ENCODE results near the gene TSPAN11.

The TSPAN11 gene

DNA sequence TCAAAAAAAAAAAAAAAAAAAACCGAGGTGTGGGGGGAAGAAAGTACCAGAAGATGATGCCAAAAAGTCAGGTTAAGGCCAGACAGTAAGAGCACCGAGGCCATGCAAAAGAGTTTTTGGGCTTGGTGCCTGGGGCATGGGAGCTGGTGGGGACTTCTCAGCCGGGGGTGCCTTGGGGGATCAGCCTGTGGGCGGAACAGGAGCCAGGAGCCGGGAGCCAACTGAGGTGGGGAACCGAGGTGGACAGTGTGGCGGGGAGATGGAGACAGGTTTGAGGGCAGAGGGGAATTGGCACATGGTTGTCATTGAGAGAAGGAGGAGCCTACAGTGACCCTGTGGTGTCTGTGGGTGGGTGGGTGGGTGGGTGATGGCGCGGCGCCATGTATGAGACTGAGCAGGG, 33.2 kb downstream of the TSPAN11 start:
- DNase-seq (ENCODE audit: low spot score): no peak

DNA sequence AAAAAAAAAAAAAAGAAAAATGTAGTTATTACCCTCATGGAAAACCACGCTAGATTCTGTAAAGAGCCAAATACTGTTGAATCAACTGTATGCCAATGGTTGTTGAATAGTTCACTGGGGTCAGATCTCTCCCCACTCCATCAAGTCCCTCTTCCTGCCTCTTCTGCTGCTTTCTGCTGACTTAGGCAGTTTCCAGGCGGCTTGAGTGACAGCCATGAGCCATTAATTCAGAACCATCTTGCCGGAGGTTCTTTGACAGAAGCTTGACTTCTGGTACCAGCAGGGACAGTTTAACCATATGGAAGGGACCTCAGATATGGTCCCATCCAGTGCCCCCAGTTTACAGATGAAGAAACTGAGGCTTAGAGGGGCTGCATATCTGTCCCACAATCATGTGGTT, 34.5 kb downstream of the TSPAN11 start:
- no peak for DNase-seq (ENCODE audit: low spot score)

DNA sequence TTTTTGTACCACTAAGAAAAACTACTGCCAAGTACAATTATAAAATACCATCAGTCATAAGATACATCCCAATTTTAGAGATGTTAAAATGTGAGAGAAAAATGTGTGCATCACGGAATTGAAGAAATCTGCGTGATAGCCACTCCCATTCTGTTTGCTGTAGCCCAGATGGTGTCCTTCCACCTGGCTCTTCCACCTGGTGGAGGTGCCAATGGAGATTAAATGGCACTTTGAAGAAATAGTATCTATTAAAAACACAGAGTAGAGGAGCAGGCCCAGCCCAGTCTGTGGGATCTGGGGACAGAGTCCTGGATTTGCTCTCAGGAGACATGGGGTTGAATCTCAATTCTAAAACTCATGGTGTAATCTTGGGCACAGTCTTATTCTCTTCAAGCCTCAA, 35.5 kb downstream of the TSPAN11 start:
- no peak for DNase-seq (ENCODE audit: low spot score)

DNA sequence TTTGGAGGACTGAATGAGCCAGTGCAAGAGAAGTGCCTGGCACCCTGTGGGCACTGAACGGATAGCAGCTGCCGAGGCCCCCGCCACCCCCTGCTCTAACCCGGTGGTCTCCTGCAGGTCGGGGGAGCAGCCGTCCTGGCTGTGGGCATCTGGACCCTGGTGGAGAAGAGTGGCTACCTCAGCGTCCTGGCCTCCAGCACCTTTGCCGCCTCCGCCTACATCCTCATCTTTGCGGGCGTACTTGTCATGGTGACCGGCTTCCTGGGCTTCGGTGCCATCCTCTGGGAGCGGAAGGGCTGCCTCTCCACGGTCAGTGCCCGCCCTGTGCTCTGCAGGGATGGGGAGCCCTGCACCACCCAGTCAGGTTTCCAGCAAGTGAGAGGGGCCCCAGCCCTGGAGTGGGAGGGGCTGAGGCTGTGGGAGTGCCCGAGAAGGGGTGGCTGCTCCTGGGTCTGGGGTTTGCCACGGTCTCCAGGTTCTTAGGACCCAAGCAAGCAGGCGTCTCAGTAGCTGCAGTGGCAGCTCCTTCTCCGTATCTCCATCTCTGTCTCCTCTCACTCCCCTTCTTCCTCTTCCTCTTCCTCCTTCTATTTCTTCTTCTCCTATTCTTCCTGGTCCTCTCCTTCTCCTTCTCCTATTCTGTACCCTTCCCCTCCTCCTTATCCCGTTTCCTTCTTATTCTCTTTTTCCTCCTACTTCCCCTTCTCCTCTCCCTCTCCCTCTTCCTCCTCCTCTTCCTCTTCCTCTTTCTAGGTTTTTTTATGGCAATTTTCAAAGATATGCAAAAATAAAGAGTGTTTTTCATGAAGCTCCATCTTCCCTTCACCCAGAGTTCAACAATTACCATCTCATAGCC, 37.4 kb downstream of the TSPAN11 start:
- DNase-seq (ENCODE audit: low spot score): no peak

DNA sequence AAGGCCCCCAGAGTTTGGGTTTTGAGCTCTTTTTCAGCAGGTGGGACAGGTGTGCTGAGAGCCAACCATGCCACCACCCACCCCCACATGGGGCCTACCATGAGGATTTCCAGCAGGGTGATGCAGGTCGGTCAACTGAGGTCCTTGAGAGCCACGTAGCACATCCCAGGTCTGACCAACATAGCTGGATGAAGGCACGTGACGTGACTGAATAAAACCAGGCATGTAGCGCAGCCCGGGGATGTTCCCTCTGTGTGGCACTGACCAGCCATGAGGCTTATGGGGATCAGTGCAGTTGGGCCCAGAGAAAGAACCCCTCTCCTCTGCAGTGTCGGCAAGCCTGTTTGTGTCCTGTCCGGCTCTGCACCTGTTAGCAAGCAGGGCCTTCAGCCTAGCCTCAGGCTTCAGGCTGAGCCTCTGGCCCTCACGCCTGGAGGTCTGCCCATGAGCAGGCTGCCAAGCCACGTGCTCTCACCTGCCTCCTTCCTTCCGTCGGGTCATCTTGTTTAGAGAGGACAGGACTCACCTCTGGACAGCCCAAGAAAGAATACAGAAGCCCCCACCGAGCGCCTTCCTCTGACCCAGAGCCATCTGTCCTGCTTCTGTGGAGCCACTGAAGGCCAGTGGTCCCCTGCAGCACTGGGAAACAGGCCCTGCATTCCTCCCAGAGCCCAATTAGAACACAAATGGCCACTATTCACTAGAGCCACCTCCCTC, 38.5 kb downstream of the TSPAN11 start:
- DNase-seq (ENCODE audit: low spot score): no peak

DNA sequence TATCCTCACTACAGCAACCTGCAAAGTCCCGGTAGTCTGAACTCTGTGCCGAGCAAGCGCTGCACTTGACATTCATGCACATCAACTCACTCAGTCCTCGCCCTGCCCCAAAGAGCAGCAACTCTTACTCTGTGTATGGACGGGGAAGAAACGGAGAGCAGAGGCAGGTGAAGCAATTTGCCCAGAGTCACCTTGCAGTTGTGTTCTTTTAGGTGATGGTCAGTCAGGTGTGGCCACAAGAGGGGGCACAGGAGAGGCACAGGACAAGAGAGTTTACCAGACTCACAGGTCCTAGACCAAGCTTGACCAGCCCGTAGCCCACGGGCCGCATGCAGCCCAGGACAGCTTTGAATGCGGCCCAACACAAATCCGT, 39.1 kb downstream of the TSPAN11 start:
- DNase-seq (ENCODE audit: low spot score): no peak

DNA sequence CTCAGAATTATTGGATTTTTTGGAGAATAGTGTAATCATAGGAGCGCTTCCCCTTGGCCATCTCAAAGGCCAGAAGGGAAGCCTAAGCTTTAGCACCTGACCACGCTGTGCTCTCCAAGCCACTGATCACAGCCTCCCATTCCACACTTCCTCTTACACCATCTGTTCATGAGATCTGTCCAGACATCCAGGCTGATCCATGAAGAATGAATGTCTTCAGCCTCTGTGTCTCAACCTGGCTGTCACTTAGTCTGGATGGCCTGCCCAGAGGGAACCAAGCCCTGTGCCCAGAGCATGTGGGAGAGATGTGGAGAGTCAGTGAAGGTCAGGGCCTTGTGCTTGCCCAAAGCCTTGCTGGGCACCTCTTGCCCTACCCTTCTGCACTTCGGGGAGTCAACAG, 40.5 kb downstream of the TSPAN11 start:
- no peak for DNase-seq (ENCODE audit: low spot score)

DNA sequence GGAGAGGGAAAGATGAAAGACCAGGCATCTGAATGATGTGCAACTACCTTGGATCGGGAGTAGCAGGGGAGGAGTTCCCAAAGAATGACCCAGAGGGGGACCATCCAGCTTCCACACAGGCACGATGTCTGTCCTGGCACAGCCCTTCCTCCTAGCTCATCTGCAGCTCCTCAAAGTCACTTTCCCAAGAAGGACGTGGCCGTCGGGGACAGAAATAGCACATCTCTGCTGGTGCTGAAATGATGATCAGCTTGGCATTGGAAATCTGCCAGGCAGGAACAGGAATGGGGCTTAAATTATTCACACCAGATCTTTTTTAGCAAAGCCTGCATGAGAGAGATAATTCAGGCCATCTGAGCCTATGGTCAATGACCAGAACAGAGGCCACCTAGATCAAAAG, 41.7 kb downstream of the TSPAN11 start:
- no peak for DNase-seq (ENCODE audit: low spot score)

DNA sequence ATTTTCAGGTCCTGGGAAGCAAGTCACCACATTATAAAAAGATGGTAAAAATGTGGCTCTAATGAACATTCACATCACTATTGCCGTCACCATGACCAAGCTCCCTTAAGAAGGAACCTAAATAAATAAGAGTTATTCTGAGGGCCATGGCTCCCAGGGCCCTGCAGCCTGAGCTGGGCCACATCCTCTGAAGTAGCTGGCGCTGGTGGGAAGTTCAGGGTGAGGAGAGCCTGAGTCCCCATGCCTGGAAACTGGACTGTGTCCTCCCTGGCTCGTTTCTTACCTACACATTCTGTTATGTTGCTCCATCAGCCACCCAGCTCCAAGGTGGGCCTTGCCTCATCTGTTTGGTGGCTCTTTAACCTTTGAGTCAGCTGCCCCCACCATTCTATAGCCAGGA, 42.5 kb downstream of the TSPAN11 start:
- DNase-seq (ENCODE audit: low spot score): no peak

DNA sequence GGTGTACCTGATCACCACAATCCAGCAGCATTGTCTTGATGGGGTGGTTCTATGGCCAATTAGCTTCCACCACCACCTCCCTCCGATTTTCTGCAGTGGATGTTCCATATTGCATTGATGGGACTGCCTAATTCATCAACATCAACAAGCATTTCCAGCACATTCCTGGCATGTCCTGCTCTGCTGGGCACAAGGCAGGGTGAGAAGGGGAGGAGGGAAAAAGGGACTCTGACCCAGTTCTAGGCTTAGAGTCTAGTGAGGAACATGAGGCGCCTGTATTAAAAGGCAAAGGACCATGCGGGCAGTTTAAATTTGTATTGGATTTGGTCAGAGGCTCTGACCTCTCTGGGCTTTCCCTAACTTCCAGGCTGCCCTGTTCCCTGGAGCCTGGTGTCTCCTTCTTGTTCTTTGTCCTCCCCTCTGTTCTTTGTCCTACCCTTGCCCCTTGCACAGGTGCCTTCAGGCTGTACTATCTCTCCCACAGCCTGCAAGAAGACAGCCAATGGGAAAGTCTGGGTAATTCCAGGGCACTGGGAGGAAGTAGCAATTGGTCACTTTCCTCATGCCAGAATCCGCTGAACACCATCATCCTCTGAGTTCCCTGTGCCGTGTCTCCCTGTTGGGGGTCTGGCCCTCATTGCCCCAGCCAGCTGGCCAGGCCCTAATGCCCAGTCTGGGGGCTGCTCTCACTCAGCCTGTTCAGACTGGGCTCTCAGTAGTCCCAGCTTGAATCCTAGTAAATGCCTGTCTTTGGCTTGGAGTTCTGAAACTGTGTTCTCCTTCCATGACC, 43.3 kb downstream of the TSPAN11 start:
- DNase-seq (ENCODE audit: low spot score): no peak

DNA sequence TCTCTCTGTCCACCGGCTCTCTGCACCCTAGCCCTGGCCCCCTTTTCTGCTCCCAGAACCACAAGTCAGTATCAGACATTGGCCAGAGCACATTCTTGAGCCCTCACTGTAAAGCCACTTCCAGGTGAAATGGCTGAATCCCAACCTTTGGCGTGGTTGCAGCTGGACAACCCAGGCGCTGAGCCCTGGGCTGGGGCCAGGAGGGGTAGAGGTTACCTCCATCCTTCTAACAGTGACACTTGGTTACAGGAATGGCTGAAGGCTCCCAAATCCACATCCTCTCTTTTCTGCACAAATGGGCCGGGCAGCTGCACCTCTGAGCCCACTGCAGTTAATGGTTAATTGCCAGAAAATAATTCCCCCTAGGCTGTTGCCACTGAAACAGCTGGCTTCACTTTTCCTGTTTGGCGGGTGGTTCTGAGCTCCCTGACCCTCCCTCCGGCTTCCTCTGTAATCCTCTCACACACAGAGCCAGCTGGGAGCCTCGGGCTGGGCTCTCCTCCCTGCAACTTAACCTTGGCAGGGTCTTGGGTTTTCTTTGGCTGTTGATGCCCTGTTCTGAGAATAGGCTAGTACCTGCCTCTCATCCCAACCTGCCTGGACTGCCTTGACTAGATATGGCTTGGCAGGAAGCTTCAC, 44.1 kb downstream of the TSPAN11 start:
- DNase-seq (ENCODE audit: low spot score): no peak

DNA sequence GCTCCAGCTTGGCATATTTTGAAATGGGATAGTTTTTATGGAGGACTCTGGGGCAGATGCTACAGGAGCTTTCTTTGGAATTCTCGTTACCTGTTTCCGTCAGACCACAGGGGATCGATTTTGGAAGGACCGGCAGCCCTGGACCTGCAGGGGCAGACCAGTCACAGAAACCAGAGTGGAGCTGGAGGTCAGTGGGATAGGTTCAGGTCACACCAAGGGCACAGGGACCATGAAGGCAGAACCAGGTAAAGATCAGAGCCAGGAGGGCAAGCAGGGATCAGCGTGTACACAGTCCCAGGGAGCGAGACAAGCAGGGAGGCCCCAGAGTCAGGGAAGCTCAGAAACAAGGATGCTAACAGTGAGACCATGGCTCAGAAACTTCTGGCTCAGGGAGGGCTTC, 45.5 kb downstream of the TSPAN11 start:
- no peak for DNase-seq (ENCODE audit: low spot score)

DNA sequence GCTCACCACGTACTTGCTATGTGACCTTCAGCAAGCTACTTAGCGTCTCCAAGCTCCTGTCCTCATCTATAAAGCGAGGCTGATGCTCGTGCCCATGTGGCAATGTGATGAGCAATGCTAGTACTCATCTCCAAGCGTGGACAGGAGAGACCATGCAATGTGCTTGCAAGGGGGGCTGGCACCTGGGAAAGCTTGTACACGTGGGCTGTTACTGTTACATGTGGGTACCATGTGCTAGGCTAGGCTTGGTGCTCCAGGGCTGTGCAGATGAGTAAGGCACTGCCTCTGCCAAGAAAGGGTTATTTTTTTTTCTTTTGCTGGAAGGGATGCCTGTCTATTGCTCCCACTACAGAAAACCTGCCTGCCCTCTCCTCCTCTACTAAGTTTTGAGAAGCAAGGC, 46.6 kb downstream of the TSPAN11 start:
- DNase-seq (ENCODE audit: low spot score): no peak

DNA sequence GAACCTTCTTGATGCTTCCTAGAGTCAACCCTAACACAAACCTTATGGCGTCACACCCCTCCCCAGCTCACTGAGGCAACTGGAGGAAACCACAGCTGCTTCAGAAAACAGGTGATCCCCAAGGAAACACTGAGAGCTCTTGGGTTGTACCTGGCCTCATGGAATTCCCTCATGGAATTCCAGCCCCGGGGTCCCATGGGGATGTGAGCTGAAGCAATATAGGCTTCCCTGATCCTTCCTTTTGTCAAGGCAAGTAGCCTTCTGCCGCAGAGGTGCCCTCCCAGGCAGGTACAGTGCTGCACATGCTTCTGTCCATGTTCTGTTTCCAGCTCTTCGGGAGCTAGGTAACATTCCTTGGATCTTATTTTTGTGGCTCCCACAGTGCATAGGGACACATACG, 47.3 kb downstream of the TSPAN11 start:
- no peak for DNase-seq (ENCODE audit: low spot score)

DNA sequence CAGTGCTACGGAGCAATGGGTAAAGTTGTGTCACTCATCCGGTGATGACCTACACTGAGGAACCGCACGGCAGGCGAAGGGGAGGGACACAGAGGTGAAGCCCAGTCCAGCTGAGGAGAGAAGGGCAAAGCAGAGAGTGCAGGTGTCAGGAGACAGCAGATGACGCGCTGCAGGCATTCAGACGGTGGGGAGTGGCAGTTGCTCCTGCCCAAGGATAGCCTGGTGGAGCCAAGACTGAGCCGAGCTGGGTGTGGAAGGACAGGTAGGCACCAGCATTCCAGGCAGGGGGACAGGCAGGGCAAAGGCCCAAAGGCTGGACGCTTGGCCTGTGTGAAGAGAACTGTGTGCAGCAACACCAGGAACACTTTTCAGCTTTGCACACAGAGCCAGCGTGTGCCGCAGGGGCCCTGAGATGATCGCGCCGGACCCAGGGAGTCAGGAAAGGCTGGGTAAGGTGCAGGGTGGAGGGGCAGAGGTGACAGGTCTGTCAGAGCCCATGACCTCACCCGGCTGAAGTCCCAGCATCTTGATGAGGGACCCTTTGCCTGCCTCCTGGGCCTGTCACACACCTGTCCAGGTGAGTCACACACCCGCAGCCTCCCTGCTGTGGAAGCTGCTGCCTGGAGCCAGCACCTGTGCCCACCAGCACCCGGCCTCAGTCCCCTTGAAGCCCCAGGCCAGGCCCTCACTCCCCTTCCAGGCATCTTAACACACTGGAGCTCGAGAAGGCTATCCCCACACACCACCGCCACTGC, 48.4 kb downstream of the TSPAN11 start:
- DNase-seq (ENCODE audit: low spot score): no peak

DNA sequence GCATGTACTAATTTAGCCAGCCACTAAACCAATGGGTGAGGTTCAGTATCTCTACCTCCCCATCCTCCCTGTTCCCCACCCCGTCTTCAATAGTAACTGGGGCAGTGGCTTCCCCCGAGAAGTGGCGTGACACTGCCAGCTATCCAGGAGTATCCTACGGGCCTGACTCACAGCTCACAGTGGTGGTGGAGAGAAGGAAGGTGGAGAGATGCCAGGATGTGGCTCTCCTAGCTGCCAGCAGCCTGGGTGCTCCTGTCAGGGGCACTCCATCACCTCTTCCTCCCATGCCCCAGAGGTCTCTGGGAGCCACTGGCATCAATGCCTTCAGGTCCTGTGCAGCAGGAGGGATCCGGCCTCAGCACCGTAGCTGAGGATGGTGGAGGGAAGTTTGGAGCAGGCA, 49.0 kb downstream of the TSPAN11 start:
- no peak for DNase-seq (ENCODE audit: low spot score)

DNA sequence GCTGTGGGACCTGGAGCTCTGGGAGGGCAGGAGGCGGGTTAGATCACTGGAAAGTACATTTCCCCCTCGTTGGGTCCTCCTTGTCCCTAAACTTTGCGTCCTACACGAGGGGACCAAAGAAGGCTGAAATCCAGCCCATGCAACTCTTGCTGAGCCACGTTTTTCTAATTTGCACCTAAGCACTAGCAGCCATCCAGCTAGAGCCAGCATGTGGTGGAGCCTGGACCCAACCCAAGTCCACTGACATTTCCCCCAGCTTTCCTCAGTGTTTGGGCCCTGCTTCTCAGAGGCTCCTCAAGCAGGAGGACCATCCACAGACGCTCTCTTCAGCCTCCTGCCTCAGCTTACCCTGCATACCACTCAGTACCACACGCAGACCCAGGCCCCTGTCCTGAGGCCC, 49.7 kb downstream of the TSPAN11 start:
- DNase-seq (ENCODE audit: low spot score): no peak

DNA sequence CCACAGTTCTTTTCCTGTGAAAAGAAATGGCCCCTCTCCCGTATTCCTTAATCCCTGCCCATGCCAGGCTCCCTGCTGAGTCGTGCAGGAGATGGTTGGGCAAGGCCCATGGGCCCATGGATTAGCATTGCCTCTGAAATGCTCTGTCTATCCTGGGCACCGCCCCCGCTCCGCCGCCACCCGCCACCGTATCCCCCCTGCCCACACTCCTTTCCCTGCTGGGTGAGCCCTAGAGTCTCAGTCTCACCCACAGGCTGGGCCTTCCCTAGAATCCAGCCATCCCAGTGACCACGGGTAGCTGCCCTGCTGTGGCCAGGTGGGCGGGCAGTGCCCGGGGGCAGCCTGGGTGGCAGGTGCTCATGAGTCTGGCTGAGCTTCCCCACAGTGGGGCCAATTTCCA, 50.6 kb downstream of the TSPAN11 start:
- DNase-seq (ENCODE audit: low spot score): no peak

DNA sequence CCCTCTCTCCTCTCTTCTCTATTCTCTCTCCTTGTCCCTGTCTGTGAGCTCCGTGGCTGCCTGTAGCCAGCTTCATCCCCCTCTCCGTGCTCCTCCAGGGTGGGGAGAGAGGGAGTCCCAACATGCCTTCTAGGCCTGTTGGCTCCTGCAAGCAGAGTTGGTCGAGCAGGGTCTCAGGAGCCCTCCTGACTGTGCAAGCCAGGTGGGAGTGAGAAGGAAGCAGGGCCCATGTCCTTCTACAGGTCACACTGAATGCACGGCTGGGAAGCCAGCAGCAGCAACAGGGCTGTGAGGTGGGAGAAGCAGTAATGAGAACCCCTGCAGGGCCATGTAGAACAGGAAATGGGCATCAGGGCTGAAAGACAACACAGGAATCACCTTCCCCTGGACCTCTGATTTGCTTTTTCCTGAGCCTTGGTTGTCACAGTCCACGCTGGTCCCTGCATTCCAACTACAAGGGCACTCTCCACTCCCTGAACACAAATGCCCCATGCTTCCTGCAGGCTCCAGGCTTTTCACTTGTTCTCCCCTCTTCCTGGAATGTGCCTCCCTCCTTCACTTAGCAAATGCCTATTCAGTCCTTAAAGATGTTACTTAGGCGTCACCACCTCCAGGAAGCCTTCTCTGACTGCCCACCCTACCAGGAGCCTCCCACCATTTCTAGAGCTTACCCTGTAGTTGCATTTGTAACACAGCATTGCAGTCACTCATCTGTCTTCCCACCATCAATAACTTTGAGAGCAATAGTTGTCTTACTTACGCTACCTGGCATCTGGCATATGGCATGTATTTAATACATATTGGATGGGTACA, 51.2 kb downstream of the TSPAN11 start:
- no peak for DNase-seq (ENCODE audit: low spot score)

DNA sequence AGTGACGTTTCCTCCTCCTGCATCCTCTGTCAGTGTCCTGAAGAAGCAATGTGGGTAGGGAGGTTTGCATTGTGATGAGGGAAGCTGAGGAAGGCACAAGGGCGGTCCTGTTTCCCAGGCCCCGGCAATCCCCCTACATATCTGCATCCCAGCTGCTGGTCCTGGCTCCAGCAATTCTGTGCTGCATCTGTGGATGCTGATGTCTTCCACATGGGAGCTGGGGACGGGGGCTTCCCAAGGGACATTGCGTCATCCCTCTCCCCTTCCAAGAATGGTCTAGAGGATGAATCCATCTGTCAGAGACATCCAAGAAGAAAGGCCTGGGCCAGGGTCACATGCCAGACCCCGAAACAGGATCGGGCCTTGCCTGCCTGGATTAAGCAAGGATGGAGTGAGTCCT, 52.1 kb downstream of the TSPAN11 start:
- DNase-seq (ENCODE audit: low spot score): no peak
